NCI-H1417 (cell line): ENCODE data around the gene POU6F2.

Experiments used
- DNase-seq, 3 experiments: peaks; one replicate each; lab custom pipeline; 2025; lab: John Stamatoyannopoulos, UW

Gene POU6F2

DNA sequence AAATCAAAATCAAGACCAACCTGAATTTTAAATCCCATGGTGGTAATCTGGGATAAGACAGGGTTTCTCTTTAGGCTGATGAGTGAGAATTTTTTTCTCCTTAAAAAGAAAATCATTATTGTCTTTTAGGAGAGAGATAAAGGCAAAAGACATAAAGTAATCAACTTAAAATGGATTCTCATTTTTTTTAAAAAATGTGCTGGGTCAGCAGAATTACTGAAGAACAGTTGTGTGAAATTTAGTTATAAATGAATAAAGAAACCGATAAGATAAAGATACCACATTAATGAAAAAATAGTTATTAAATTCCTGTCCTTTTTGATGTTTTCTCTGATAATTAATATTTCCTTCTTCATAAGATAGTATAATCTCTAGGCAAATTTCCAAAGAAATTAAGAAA is 427.2 kb downstream of the POU6F2 start:
- DNase-seq: no peak

DNA sequence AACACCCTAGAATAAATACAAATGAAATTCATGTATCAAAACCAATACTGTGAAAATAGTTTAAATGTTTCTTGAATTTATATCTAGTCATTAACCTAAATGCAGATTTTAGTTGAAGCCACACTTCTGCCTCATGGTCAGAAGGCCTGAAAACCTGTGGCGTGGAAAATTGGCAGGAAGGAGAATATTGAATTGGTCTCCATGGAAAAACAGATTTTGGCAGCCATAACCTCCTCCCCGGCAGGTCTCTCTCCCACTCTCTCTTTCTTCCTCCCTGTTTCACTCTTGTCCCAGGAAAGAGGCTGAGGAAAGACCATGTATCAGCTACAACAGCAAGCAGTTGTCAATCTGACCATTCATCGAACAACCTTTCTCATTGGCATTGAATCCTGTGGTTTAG is 427.9 kb downstream of the POU6F2 start:
- no peak for DNase-seq

DNA sequence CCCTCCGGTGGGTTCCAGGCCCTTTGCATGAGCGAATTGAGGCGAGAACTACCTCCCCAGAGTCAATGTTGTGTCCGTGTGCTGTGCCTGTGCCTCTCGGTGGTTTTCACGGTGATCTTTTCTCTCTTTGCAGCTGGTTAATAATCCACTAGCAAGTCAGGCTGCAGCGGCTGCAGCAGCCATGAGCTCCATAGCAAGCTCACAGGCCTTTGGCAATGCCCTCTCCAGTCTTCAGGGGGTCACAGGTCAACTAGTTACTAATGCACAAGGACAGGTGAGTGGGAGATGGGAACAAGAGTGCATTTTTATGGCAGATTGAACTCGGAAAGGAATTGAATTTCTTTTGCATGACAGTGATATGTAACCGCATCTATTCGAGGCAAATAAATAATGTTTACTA is 428.8 kb downstream of the POU6F2 start:
- DNase-seq: peak in 1 of 3 experiments; percentile 8

DNA sequence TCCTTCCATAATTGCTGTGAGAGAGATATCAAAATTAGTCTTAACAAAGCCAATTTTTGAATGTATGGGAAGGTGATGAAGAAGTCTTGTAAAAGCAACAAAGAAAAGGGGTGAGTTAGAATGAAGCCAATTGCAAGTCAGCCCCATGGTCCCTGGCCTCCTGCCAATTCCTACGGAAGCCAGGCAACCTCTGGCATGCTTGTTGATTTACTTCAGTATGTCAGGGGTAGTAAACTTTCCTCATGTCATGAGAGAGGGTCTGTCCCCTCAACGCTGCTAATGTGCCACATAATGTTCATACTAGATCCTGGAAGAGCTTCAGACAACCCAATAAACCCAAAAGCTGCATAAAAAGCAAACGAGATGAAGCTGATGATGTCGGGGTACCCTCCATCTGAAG is 429.4 kb downstream of the POU6F2 start:
- peak in 1 of 3 experiments; percentile 31 for DNase-seq

DNA sequence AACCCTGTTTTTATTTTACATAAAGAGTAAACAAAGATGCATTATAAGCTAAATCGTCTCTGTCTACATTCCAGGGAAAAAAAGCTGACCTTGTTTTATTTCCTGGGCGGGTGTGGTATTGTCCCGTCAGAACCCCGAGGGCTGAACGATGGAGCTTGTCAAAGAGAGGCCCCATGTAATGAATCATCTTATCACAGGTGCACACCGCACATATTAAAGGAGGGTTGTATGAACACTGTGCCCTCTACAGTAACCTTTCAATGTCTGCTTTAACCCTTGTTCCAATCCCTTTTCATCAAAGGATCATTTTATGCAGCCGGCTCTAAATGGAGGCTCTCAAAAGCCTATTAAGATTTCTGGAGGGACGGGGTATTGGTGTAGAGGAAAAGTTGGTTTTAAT is 430.0 kb downstream of the POU6F2 start:
- peak in 2 of 3 experiments; percentile 9 to 30 for DNase-seq

DNA sequence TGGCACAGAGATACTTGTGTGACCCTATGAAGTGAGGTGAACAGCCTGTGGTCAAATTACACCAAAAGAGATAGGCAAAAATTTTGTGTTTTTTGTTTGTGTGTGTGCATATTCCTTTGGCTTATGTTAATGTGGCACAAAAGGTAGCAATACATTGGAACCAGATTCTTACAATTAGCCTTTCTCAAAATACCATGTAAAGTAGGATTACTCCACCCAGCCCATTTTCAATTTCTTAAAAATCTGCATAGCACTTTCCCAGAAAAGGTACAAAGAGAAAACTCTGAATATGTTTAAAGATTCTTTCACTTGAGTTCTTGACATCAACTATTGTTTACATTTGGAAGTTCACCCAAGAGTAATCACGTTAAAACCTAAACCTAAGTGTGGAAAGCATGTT is 431.2 kb downstream of the POU6F2 start:
- DNase-seq: no peak

DNA sequence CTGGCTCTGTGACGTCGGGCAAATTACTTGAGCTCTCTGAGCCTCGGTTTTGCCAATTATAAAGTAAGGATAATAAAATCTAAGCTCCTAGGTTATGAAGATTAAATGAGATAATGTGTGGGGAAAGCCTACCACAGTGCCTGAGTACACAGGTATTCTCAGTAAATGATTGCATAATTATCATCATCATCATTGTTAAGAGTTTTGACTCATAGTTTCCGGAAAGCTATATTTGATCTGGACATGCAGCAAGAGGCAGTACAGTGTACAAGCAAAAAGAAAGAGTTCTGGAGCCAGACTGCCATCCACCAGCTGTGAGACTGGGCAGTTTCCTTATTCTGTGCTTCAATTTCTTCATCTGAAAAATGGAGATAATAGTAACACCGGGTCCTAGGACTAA is 432.9 kb downstream of the POU6F2 start:
- no peak for DNase-seq

DNA sequence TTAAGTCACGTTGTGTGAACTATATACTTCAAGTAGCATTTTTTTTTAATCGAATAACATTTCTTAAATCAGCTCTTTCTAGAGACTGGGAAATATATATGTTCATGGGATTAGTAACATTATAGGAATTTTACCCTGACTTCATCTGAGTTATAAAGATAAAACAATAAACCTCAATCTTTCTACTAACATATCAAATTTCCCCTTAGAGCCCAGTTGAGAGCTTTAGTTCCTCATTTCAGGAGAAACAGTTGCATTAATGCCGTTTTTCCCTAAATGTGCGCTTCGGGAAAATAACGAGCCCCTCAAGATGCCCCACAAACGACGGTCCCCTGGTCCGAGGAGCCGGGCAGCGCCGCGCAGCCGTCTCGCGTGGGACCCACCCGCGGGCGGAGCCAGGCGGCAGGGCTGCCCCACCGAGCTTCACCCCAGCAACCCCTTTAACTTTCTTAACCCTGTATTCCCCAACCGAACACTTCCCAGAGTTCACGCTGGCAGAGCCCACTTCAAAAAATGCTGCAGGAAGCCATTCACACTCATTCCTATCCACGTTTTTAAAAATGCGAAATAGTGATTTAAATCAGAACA is 436.0 kb downstream of the POU6F2 start:
- no peak for DNase-seq

DNA sequence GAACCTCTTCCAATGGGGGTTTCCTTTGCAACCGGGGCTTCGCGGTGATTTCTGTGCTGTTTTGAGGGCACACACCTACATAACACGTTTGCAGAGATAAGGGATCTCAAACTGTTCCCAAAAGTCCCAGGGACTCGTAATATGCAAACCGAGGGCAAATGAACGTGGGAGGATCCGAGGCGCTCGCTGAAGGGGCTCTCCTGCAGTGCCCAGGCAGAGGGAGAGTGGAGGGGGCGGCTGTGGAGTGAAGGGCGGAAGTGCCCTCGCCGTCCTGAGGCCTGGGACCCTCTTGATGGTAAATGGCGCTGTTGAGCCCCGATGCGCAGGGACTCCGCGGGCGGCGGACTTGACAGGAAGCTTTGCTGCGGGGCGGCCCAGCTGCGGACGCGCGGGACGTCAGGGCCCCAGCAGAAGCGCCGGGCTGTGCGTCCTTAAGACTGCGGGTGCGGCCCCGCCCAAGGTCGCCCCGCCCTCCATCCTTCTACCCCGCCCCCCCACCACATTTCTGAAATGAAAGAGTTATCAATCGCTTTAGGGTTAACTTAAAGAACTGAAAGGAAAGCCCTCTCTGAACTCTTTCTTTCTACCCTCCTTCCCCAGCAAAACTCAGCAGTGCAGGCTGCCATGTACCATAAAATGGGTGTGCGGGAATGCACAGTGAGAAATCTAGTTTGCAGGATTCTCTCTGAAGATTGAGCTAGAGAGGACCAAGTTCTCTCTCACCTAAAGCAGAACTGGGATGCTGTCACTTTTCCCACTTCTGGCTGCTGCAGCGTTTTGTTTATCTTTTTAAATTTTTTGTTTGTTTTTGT is 436.7 kb downstream of the POU6F2 start:
- peak in 2 of 3 experiments; percentile 26 to 59 for DNase-seq

DNA sequence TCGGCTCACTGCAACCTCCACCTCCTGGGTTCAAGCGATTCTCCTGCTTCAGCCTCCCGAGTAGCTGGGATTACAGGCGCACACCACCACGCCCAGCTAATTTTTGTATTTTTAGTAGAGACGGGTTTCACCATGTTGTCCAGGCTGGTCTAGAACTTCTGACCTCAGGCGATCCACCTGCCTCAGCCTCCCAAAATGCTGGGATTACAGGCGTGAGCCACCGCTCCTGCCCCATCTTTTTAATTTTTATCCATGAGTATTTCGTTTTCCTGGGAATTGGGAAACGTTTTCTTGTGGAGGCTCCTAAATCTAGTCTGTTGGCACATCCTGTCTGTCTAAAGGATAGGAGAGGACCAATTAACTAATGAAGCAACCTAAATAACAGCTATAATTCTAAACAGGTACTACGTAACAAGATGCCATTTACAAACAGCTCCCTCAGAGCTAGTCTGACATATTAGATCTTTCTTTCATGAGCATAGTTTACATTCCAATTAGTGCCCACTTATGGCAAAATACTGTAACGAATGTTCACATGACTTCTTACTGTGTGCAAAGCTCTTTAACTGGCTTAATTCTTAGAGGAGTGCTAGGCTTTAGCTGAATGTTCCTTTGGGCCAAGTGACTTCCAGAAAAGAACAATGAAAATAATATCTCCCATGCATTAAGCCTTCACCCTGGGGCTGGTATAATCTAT is 437.5 kb downstream of the POU6F2 start:
- DNase-seq: peak in 1 of 3 experiments; percentile 52

DNA sequence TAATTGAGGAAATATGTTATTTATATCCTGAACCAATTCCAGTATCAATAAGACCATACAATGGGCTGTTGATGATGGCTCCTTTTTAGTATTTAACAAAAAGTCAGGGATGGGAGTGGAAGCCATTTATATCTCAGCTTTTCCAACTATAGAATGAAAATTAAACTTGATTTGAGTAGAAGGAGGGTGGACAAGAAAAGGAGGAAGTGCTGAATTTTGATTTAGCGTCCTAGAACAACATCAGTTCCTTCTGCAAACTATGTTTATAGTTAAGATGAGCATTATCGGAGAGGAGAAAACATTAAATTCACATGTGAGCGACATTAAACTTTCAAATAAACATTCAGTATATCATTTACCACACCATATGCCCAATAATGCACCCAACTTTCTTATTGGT is 439.2 kb downstream of the POU6F2 start:
- DNase-seq: no peak

DNA sequence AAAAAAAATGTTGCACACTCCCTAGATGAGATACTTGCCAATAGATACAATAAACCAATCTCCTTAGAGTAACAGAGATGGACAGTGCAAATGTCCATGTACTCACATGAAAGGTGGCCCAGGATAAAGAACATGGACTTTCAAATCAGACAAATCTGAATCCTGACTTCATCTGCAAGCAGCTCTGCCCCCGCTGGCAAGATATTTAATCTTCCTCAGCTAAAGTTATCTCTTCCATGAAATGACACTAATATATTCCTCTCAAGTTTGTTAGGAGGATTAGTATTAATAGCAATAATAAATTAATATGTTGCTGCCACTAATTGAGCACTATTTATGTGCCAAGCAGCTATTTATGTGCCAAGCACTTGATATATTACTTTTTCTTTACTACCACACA is 439.9 kb downstream of the POU6F2 start:
- no peak for DNase-seq

DNA sequence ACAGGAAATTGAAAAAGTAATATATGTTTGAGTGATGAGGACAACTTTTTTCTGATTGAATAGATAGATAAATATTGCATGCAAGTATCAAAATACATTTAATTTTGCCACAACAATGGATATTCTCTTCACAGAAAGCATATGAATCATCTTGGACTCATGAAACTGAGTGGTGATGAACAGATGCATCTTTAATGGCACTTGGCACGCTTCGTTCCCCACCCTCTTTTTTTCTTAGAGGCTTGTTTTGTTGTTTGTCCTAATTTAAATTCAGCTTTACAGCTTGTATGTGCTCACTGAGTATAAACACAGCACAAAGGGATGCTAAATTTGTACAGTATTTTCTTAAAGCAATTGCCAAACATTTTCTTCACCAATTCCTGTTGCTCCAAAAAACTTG is 443.5 kb downstream of the POU6F2 start:
- DNase-seq: no peak

DNA sequence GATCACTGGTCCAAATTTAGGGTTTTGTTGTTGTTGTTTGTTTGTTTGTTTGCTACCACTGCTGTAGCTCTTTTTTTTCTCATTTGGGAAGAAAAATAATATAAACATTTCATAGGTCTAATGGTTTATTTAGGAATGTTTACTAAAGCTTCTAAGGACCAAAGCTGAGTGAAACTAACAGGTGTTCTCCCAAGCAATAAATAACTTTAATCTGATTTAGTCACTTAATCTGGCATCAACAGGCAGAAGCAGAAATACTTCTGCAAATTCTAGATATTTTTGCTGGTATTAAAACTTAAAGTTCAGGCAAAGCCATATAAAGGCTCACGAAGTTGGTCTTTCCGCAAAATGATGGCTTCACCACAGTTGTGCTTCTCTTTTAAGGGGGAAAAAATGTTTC is 444.0 kb downstream of the POU6F2 start:
- no peak for DNase-seq

DNA sequence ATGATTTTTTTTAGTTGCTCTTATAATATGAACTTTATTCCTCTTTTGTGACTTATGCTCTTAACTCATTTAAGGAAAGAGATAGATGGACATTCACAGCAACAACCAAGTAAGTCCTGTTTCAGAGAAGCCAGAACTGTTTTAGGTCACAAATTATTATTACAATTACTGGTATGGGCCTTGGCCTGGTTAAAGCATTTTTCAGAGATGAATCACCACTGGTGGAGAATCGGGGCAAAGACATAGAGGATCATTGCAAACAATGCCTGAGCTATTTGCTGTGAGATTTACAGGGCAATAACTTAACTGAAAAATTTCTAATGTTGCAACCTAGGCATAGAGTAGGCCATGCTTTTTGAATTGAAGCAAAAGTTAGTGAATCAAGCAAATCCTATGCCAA is 450.5 kb downstream of the POU6F2 start:
- DNase-seq: no peak

DNA sequence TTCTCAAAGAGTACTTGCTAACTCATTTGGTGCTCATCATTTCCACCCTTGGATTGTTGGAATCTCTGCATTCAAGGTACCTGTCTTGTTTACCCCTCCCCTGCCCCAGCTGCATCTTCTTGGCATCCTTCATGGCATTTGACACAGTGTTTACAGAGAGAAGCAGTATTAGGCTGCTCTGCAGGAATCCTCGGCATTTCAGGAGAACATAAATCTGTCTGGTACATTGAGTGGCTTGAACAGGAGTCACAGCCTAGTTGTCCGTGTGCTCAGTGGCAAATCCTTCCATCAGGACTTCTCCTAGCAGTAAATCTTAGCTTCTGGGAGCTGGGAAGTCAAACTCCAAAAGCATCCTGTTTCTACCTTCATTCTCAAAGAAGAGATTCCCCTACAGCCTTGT is 451.7 kb downstream of the POU6F2 start:
- no peak for DNase-seq

DNA sequence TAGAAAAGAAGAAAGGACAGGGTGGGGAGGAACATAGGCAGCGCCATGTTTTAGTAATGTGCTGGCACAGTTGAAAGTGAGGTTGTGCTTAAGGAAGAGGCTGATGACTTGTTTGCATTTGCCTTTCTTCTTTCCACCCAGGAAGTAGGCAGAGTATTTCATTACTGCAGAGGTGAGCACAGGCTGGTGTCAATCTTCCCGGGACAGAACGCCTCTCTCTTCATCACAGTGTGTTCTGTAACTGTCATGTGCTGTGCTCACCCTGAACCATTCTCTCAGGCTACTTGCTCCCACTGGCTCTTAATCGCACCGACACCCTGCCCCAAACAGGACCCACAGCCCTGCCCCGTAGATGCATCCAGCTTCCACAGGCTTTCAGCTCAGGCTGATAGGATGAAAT is 452.7 kb downstream of the POU6F2 start:
- DNase-seq: no peak

DNA sequence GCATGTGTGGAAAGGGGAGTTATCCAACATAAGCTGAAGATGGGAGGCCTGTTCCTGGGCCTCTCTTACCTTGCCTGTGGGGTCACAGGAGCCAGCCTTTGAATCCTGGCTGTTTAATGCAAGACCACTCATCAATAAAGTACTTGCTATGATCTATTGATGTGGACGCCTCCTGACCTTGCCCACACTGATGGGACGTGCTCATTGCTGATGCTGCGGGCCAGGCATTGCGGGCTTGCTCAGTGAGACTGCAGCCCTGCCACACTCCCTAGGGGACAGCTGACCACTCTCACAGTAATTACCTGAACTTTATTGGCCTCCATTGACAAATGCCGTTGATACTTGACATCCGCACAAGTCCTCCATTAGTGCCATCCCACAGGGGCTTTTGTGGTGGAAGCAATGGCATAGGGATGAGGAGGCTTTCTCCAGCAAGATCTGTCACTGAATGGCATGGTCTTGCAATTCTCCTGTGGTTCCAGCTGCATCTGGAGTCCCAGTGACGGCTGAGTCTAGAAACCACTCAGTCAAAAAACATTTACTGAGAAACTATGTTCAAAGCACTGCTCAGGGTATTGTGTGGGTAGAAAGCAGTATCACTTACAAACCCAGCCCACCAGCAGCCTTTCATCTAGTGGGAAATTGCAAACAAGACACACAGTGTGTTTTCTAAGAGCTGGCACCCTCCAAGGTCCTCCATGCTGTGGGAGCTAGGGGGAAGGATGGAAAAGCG is 453.4 kb downstream of the POU6F2 start:
- DNase-seq: no peak

DNA sequence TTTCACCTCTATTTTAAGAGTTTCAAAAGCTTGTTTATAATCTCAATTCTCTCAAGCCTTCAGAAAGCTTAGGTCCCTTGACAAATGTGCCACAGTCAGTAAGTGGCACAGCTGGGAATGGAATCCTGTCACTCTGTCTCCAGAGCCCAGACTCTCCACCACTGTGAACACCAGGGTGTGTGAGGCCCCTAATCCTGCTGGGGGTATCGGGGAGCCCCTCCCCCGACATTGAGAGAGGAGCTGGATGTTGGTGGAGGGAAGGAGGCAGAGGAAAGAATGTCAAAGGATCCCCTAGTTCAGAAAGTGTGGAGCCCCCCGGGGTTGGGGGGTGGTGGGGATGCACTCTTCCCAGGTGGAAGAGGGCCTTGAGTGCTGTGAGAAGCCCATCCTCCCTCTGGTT is 454.7 kb downstream of the POU6F2 start:
- no peak for DNase-seq

DNA sequence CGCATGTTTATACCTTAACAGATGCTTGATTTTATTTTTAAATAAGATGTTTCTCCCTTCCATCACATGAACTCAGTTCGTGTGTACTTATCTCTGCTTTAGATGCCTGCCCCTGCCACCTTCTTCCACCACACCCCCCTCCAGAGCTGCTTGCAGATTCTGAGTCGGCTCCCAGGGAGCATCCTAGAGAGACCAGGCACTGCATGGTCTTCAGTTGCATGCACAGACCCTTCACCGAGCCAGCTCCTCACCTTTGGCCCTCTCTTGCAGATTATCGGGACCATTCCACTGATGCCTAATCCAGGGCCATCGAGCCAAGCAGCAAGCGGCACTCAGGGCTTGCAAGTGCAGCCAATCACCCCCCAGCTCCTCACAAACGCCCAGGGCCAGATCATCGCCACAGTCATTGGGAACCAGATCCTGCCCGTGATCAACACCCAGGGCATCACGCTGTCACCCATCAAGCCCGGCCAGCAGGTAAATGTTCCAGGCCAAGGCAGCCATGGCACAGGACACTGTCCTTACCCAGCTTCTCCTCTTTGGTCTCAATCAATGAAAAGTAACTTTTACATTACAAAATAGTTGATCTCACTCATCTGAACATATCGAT is 455.2 kb downstream of the POU6F2 start:
- DNase-seq: no peak

DNA sequence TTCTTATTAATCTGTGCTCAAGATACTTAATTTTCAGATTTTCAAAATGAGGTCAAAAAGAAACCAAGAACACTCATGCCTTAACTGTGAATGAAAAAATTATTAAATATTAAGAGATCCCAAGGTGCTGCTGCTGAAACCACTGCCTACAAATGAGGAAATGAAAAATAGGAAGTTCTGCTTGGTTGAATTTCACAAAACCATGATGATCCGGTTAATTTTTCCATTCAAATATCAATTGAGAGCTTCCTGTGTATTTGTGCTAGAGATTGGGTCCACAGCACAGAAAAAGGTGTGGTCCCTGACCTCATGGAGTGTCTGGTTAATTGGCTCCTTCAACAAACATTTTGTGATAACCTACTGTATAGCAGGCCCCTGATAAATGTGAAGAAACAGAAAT is 455.8 kb downstream of the POU6F2 start:
- no peak for DNase-seq

DNA sequence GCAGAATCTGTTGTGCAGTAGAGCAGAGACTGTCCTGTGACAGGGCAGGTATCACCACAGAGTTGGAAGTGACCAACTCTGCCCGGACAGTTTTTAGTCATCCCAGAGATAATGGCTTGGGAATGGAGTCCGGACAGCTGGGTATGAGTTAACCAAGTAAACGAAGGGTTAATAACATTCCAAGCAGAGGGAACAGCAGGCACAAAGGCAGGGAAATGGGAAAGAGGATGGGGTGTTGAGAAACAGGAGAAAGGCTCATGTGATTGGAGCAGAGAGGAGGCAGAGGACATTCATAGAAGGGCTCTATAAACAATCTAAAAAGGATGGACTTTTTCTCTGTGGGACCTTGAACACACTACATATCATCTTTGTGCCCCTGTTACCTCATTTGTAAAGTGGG is 456.3 kb downstream of the POU6F2 start:
- DNase-seq: no peak
